Thyroid gland (tissue), 4 donors: ENCODE results near the gene PEX7. TPM values are rescaled to one million over a fixed set of nuclear protein-coding genes. Genes with fewer than 3 reads are reported as not detected.
A peak's percentile ranks its signal among the peaks of the same experiment; 100 is the strongest.

Source experiments
- DNase-seq, 2 donors: peaks; one replicate each; pipeline ENCODE4 v3.0.0-alpha.2; 2019
- H3K27ac ChIP-seq, 3 donors: fragments of 200-600 bp; sonication (generic); 1 replicate in 2 of 3; 2 replicates in 1 of 3; pipeline ENCODE4 v1.5.1; 2016 to 2019; ENCODE audit warnings: mild to moderate bottlenecking in 1 of 3, moderate library complexity in 1 of 3
- H3K27me3 ChIP-seq: fragments of 200-600 bp; sonication (generic); one replicate; pipeline ENCODE4 v1.5.1; 2019
- H3K36me3 ChIP-seq, 2 donors: fragments of 200-600 bp; sonication (generic); one replicate each; pipeline ENCODE4 v1.5.1; 2016 to 2019
- H3K4me1 ChIP-seq, 2 donors: fragments of 200-600 bp; sonication (generic); one replicate each; pipeline ENCODE4 v1.5.1; 2017 to 2019
- H3K4me3 ChIP-seq, 3 donors: fragments of 200-600 bp; sonication (generic); replicated peaks in 1 of 3; 1 replicate in 2 of 3; 2 replicates in 1 of 3; pipeline ENCODE4 v1.5.1; 2016; ENCODE audit warnings: mild to moderate bottlenecking in 1 of 3
- H3K9me3 ChIP-seq: fragments of 200-600 bp; sonication (generic); one replicate; pipeline ENCODE4 v1.5.1; 2017
- CTCF ChIP-seq, 6 experiments: fragments of 200-600 bp in 3 of 6; fragments of 450-650 bp in 3 of 6; sonication (generic) in 3 of 6; IDR thresholded peaks; one replicate each; pipeline ENCODE4 v1.5.1; 2016 to 2019; ENCODE audit warnings: antibody characterized with exemption in 6 of 6, mild to moderate bottlenecking in 2 of 6, inconsistent platforms in 1 of 6, moderate library complexity in 1 of 6
- POLR2A ChIP-seq, 2 donors: fragments of 450-650 bp; IDR thresholded peaks; one replicate each; pipeline ENCODE4 v1.6.1; 2017; ENCODE audit warnings: antibody characterized with exemption in 2 of 2, mild to moderate bottlenecking in 2 of 2, moderate library complexity in 1 of 2
- WGBS, 2 donors: methylation state at CpG; one replicate each; pipeline ENCODE4 v1.1.5; 2017; 5-methylcytosine and 5-hydroxymethylcytosine counted together
- intact Hi-C: fragments of 100-400 bp; cut with DNase I; formaldehyde crosslinking; loops from one replicate; pipeline ENCODE4 v1.15.1; 2023
- total RNA-seq, 4 donors: library from RNA; depleted of rRNA; stranded (reverse); fragments of >200 nt; gene quantifications; one replicate each; pipeline ENCODE4 v1.2.3, GENCODE V29; 2016

The PEX7 gene
- total RNA-seq, 4 donors from 2014 or later, result 16.4 to 23.9 (median 18.2) TPM

- intact Hi-C loops, result no loop called here
- no peaks in the 10 kb centered on the region for H3K9me3 ChIP-seq
- no peak for DNase-seq
- no peak for TF ChIP-seq POLR2A (IDR thresholded peaks at IDR 0.05)
- TF ChIP-seq CTCF (IDR thresholded peaks at IDR 0.05), result no peak
- H3K27me3 ChIP-seq, result peaks cover 11% of the 10 kb centered on the region
- peaks cover 0 to 4% of the 10 kb centered on the region in 2 donors for H3K36me3 ChIP-seq
- WGBS, 2 donors, result 88 to 89% methylated on average over 3 of the region's 3 CpGs
- H3K4me1 ChIP-seq, result peaks cover 32 to 33% of the 10 kb centered on the region in 2 donors
- H3K4me3 ChIP-seq, result no peak overlapping the region
- no peak overlapping the region for H3K27ac ChIP-seq
Measured at GRCh38 chr6:136918706-136919105, 96.3 kb downstream of the PEX7 start.

- peaks cover 11% of the 10 kb centered on the region for H3K27me3 ChIP-seq
- no peak for DNase-seq
- intact Hi-C loops, result no loop called here
- H3K36me3 ChIP-seq, result no peaks in the 10 kb centered on the region
- peaks cover 32 to 33% of the 10 kb centered on the region in 2 donors for H3K4me1 ChIP-seq
- no peak overlapping the region for H3K27ac ChIP-seq
- no peak overlapping the region for H3K4me3 ChIP-seq
- no peak for TF ChIP-seq CTCF (IDR thresholded peaks at IDR 0.05)
- H3K9me3 ChIP-seq, result no peaks in the 10 kb centered on the region
- 26 to 27% methylated on average over 6 of the region's 6 CpGs for WGBS, 2 donors
Measured at GRCh38 chr6:136920216-136920615, 97.8 kb downstream of the PEX7 start.

GRCh38 chr6:136920671-136921380 is 98.4 kb downstream of the PEX7 start:
- intact Hi-C loops, result no loop called here
- peaks cover 11% of the 10 kb centered on the region for H3K27me3 ChIP-seq
- H3K9me3 ChIP-seq, result no peaks in the 10 kb centered on the region
- H3K4me3 ChIP-seq, result peak overlapping the region; percentile 29 to 39 (median 35)
- DNase-seq, result no peak
- H3K36me3 ChIP-seq, result no peaks in the 10 kb centered on the region
- H3K27ac ChIP-seq, result no peak overlapping the region
- H3K4me1 ChIP-seq, result peaks cover 32 to 33% of the 10 kb centered on the region in 2 donors
- TF ChIP-seq POLR2A (IDR thresholded peaks at IDR 0.05) (no peak), CTCF (IDR thresholded peaks at IDR 0.05) (no peak)
- 6 to 8% methylated on average over 32 to 34 of the region's 37 CpGs for WGBS, 2 donors

- WGBS, 2 donors, result 1 to 2% methylated on average over 25 to 40 of the region's 59 CpGs
- no peaks in the 10 kb centered on the region for H3K9me3 ChIP-seq
- peak overlapping the region; percentile 29 to 39 (median 35) for H3K4me3 ChIP-seq
- TF ChIP-seq POLR2A (IDR thresholded peaks at IDR 0.05), result no peak
- no peak for TF ChIP-seq CTCF (IDR thresholded peaks at IDR 0.05)
- H3K27me3 ChIP-seq, result peaks cover 11% of the 10 kb centered on the region
- intact Hi-C loops, result no loop called here
- H3K4me1 ChIP-seq, result peaks cover 32 to 33% of the 10 kb centered on the region in 2 donors
- no peaks in the 10 kb centered on the region for H3K36me3 ChIP-seq
- no peak overlapping the region for H3K27ac ChIP-seq
- no peak for DNase-seq
Measured at GRCh38 chr6:136921381-136921935, 99.1 kb downstream of the PEX7 start.
